Glutamatergic neuron (in vitro differentiated cells): ENCODE results near the gene ZNF407. TPM values are rescaled to one million over a fixed set of nuclear protein-coding genes. Genes with fewer than 3 reads are reported as not detected.

Source experiments
- DNase-seq: peaks from one replicate; pipeline ENCODE4 v3.0.0; 2022
- H3K27ac Mint-ChIP-seq: one replicate; pipeline ENCODE4 v1.8.0; 2020; ENCODE audit warnings: mild to moderate bottlenecking, mixed read lengths, inconsistent platforms; ENCODE audit not compliant: unreplicated experiment
- H3K27me3 Mint-ChIP-seq: one replicate; pipeline ENCODE4 v1.8.0; 2020; ENCODE audit warnings: mild to moderate bottlenecking, moderate library complexity, mixed read lengths, inconsistent platforms; ENCODE audit not compliant: unreplicated experiment
- H3K36me3 Mint-ChIP-seq: one replicate; pipeline ENCODE4 v1.8.0; 2020; ENCODE audit warnings: mild to moderate bottlenecking, mixed read lengths, inconsistent platforms; ENCODE audit not compliant: unreplicated experiment
- H3K4me1 Mint-ChIP-seq: one replicate; pipeline ENCODE4 v1.8.0; 2020; ENCODE audit warnings: mild to moderate bottlenecking, low read depth, mixed read lengths, inconsistent platforms; ENCODE audit not compliant: unreplicated experiment
- H3K4me3 Mint-ChIP-seq: one replicate; pipeline ENCODE4 v1.8.0; 2020; ENCODE audit warnings: mild to moderate bottlenecking, mixed read lengths, inconsistent platforms; ENCODE audit not compliant: unreplicated experiment
- H3K9me3 Mint-ChIP-seq: one replicate; pipeline ENCODE4 v1.8.0; 2020; ENCODE audit warnings: mild to moderate bottlenecking, moderate library complexity, mixed read lengths, inconsistent platforms; ENCODE audit not compliant: unreplicated experiment
- CTCF ChIP-seq: fragments of 200-600 bp; sonication (generic); IDR thresholded peaks from one replicate; pipeline ENCODE4 v1.5.0; 2021; ENCODE audit not compliant: partially characterized antibody, unreplicated experiment
- total RNA-seq: library from RNA; stranded (reverse); fragmentation: NEBNext Ultra II Directional; extraction: Animal tissue kit (Norgen Biotek cat#: 25700); gene quantifications from one replicate; pipeline ENCODE4 v1.2.1, GENCODE V29; 2021; ENCODE audit not compliant: unreplicated experiment

Gene ZNF407
- total RNA-seq, 1 donor from 2014 or later, result 15.8 TPM

GRCh38 chr18:74695170-74695569 lies 97.5 kb downstream of the ZNF407 start:
- no peak for TF ChIP-seq CTCF
- H3K9me3 Mint-ChIP-seq, result no peaks in the 10 kb centered on the region
- H3K36me3 Mint-ChIP-seq, result no peaks in the 10 kb centered on the region
- H3K4me3 Mint-ChIP-seq, result no peak overlapping the region
- H3K27ac Mint-ChIP-seq, result no peak overlapping the region
- DNase-seq, result no peak
- no peaks in the 10 kb centered on the region for H3K27me3 Mint-ChIP-seq
- H3K4me1 Mint-ChIP-seq, result peaks cover 7% of the 10 kb centered on the region

GRCh38 chr18:74698881-74699280 lies 101.2 kb downstream of the ZNF407 start:
- Mint-ChIP-seq H3K36me3 (no peaks in the 10 kb centered on the region), H3K27me3 (peaks cover 2% of the 10 kb centered on the region), H3K9me3 (no peaks in the 10 kb centered on the region), H3K4me3 (no peak overlapping the region), H3K27ac (no peak overlapping the region), H3K4me1 (peaks cover 4% of the 10 kb centered on the region)
- DNase-seq, result no peak
- TF ChIP-seq CTCF, result no peak

- Mint-ChIP-seq H3K27me3 (peaks cover 2% of the 10 kb centered on the region), H3K36me3 (no peaks in the 10 kb centered on the region), H3K4me3 (no peak overlapping the region), H3K9me3 (no peaks in the 10 kb centered on the region), H3K4me1 (peaks cover 4% of the 10 kb centered on the region), H3K27ac (no peak overlapping the region)
- TF ChIP-seq CTCF, result no peak
- DNase-seq, result no peak
Measured at GRCh38 chr18:74699455-74699854, 101.8 kb downstream of the ZNF407 start.

- Mint-ChIP-seq H3K36me3 (no peaks in the 10 kb centered on the region), H3K4me3 (no peak overlapping the region), H3K4me1 (peaks cover 4% of the 10 kb centered on the region), H3K27me3 (peaks cover 2% of the 10 kb centered on the region), H3K9me3 (no peaks in the 10 kb centered on the region), H3K27ac (no peak overlapping the region)
- no peak for DNase-seq
- TF ChIP-seq CTCF, result no peak
Measured at GRCh38 chr18:74702950-74703349, 105.3 kb downstream of the ZNF407 start.

GRCh38 chr18:74708169-74708568 lies 110.5 kb downstream of the ZNF407 start:
- no peaks in the 10 kb centered on the region for H3K4me1 Mint-ChIP-seq
- H3K27ac Mint-ChIP-seq, result no peak overlapping the region
- H3K4me3 Mint-ChIP-seq, result no peak overlapping the region
- H3K27me3 Mint-ChIP-seq, result no peaks in the 10 kb centered on the region
- DNase-seq, result no peak
- TF ChIP-seq CTCF, result no peak
- H3K36me3 Mint-ChIP-seq, result no peaks in the 10 kb centered on the region
- H3K9me3 Mint-ChIP-seq, result no peaks in the 10 kb centered on the region
